NCI-H2107 treated with DMSO at 0.1 percent for 48 hours (cell line): ENCODE results near the gene IGSF21.

Experiments
- DNase-seq: peaks from one replicate; lab custom pipeline; 2025; ENCODE audit not compliant: unreplicated experiment; lab: John Stamatoyannopoulos, UW

The IGSF21 gene

DNA sequence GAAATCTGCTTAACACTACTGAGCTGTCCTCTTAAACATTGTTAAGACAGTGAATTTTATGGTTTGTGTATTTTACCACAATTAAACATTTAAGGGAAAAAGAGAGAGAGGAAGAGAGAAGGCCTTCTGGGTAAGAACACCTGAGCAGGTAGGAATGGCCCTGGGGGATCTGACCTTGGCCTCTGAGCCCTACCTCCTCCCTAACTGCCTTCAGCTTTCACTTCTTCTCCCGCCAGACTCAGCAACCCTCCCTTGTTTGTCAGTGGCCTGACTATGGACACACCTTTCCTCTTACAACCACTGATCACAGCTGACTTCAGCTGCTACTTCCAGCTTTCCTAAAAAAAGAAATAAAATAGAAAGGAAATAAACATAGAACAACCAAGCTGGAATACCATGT is 13.5 kb upstream of the IGSF21 start:
- DNase-seq: no peak

DNA sequence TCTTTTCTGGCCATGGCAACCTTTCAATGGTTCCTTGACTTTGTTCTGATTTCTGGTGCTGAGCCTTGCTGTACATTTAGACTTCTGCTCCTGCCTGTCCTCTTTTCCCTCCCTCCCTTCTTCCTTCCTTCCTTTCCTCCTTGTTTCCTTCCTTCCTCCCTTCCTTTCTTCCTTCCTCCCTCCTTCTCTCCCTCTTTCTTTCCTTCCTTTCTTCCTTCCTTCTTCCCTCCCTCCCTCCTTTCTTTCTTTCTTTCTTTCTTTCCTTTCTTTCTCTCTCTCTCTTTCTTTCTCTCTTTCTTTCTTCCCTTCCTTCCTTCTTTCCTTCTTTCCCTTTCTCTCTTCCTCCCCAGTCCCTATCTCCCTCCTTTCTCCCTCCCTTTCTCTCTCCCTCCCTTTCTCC is 10.4 kb upstream of the IGSF21 start:
- DNase-seq: no peak

- DNase-seq: no peak
These were observed 8.6 kb upstream of the IGSF21 start for GRCh38 chr1:18099026-18099425.

- DNase-seq: no peak
These were observed 7.5 kb upstream of the IGSF21 start for GRCh38 chr1:18100060-18100459.

- peak; percentile 73 for DNase-seq
These were observed 7.0 kb upstream of the IGSF21 start for GRCh38 chr1:18100491-18101063.

DNA sequence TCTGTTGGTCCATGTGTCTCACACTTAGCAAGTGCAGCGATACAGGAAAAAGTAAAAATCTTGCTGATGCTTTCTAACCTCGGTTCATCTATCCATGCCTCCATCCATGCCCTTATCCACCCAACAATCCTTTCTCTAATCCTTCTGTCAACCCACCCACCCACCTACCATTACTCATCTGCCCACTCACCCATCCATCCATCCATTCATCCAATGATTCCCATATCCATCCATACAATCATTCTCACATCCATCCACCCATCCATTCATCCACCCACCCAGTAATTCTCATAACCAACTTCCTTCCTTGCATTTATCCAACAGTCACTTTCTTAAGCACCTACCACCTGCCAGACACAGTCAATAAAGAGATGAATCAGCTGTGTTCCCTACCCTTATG is 6.1 kb upstream of the IGSF21 start:
- DNase-seq: no peak

DNA sequence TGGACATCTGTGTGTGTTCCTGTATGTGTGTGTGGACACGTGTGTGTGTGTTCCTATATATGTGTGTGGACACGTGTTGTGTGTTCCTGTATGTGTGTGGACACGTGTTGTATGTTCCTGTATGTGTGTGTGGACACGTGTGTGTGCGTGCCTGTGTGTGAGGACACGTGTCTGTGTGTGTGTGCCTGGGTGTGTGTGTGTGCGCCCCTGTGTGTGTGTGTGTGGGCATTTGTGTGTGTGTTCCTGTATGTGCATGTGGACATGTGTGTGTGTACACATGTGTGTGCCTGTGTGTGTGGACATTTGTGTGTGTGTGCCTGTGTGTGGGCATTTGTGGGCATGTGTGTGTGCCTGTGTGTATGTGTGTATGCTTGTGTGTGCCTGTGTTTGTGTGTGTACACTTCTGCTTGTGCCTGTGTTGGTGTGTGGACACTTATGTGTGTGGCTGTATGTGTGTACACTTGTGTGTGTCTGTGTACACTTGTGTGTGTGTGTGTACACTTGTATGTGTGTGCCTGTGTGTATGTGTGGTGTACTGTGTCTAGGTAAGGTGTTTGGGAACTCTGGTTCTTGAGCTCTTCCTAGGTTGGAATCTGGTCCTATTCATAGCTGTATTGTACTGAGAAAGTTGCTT is 3.7 kb upstream of the IGSF21 start:
- no peak for DNase-seq

DNA sequence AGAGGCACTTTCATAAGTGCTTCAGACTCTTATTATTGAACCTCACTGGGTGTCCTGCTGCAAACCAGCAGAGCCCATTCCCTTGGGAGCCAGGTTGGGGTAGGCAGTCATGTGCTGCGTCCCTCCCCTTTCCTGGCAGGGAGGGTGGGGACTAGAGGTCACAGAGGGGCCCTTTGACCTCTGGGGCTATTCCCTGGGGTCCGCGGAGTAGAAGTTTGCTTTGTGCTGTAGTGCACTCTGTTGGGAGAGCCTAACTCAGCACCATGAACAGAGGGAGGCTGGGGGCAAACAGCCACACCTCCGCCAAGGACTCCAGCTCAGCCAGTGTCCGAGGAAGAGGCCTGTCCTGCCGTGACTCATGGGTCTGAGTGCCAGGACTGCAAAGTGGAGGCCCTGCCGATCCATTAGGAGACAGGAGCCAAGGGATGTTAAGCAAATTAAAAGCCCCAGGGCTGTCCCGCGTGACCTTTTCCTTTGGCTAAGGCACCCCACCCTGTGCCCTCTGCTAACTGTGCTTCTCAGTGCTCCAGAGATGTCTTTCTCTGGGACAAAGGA is 3.0 kb upstream of the IGSF21 start:
- no peak for DNase-seq

DNA sequence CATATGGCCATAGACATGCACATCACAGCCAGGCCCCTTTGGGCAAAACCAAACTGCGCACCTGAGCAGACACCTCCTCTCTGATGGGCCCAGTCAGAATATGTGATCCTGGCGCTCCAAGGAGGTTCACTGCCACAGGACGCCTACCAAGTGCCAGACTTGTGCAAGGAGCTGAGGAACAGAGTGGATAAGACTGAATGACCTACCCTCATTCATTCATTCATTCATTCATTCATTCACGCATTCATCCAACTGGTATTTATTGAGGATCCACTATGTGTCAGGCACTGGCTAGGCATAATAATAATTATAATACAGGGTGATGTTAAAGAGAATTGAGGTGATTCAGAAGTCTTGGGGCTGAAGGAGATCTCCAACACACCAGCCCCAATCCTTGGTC is 2.4 kb upstream of the IGSF21 start:
- no peak for DNase-seq

- peak; percentile 33 for DNase-seq
These were observed 880 bp downstream of the IGSF21 start for GRCh38 chr1:18108299-18109057.

DNA sequence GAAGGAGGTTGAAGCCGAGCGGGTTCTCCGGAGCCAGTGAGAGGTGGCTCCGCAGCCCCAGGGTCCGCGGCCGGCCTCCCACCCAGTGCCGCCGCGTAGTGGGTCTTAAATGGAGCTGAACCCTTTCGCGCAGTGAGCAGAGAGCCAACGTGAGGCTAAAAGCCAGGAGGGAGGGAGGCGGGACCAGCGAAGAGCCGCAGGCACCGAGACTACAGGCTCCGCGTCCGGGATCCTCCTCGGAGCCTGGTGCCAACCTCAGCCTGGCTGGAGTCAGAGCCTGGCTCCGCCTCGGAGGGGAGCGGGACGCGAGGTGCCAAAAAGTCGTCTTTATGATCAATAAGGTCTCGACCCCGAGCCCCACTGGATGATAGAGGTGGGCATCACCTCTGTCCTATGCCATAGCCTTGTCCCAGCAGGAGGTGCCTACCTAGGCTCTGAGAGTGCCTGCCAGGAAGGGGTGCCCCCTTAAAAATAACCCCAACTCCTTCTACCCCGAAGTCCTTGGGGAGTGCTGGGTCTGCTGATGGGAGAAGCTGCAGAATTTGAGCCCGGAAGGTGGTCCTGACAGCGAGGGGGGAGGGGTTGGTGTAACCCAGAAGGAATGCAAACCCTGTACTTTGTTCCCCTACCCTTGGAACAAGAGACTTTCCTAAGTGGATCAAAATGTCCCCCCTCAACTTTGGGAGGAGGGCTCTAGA is 1.6 kb downstream of the IGSF21 start:
- DNase-seq: peak; percentile 56

DNA sequence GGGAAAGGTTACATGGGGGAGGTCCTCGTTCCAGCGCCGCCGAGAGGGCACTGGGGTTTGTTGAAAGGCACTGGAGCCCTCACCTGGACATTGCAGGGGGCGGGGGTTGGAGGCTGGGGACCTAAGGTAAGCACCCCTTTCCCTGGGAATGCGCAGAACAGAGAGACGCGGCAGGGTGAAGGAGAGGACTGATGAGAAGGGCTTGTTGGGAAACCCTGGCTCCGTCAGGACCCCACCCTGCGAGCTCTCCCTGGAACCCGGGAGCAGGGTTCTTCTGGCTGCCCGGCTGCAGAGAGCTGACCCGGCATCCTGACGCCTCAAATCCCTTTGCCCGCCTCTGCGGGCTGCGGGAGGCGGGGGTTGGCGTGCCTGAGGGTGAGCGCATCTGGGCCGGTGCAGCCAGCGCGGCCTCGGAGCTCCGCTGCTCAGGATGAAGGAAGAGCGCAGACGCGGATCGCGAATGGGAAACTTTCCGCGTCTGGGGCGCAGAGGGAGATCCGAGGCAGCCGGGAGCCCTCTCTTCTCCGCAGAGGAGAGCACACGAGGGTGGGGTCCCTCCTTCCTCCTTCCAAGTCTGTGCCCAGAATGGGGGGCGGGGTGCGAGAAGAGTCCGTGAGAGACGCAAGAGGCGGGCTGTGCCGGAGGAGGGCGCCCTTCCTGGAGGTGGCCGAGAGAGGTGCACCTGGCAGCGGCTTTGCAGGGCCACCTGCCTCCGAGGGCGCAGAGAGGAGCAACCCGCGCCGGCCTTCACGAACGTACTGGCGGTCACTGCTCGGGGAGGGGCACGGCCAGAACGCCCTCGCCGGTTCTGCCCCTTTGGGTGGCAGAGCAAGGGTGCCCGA is 2.4 kb downstream of the IGSF21 start:
- peak; percentile 37 for DNase-seq

GRCh38 chr1:18110598-18110939 is 3.0 kb downstream of the IGSF21 start:
- no peak for DNase-seq

DNA sequence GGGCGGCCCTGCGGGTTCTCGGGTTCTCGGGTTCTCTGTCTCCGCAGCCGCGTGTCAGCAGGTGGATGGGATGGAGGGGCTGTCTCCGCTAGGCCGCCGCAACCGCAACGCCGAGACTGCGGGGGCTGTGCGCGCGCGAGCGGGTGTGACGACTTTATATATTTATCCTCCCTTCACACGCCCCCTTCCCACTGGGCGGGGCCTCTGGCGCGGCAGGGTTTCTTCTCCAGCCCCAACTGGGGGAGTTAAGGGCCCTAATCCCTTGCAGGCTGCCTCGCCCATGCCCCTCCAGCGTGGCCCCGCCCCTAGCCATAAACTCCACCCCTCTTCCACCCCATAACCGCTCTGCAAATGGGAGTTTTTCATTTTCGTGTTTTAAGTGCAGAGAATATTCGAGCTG is 3.4 kb downstream of the IGSF21 start:
- no peak for DNase-seq

DNA sequence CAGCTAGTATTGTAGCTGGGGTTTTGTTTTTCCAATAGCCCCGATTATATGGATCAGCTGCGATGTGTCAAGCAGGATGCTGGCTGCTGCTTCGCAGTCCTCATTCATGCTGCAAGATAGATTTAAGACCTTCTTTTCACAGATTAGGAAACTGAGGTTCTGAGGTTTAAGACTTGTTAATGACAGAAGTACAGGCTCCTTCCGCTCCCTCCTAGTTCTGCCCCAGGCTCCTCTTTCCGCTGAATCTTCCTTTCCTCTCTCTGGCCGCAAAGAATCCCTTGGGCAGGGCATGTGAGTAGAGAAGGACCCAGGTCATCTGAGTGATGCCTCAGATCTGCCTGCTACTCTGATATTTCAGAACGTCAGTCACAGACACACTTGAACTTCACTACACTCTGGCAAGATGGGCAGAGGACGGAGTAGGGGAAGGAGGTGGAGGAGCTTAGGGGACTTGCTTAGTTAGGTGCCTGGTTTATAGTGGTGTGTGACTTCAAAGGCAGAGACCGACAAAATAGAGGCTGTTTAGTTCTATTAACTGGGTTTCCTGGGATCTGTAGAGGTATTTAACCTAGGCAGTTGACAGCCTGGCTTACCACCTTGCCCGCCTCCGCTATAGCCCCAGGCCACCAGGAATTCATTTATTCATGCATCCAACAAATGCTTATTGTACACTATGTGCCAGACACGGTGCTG is 4.2 kb downstream of the IGSF21 start:
- DNase-seq: no peak

- no peak for DNase-seq
These were observed 5.0 kb downstream of the IGSF21 start for GRCh38 chr1:18112611-18113010.

DNA sequence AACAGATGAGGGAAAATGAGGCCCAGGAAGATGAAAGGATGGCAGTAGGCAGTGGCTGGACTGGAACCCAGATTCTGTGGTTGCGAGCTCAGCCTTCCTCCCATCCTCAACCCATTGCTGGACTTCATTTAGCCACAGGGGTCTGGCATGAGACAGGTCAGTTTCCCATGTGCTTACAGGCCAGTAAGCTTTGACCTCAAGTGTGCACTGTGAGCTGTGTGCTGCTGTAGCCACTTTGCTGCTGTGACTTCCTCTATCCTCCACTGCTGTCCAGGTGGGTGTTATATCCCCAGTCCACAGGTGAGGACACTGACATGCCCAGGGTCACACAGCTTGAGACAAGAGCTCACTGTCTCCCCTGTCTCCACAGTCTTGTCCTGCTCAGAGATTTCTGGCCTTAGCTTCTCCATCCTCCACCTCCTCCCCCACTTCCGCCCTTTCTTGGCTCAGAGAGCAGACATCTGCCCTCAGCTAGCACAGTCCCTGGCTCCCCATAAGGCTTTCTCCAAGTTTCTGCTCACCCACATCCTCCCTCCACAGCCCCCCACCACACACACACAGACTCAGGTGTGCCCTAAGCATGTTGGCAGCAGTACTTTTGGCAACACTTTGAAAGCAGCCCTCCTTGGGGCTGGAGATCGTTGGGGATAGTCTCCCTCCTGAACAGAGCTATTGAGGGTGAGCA is 7.3 kb downstream of the IGSF21 start:
- no peak for DNase-seq

GRCh38 chr1:18116777-18117176 is 9.2 kb downstream of the IGSF21 start:
- no peak for DNase-seq

DNA sequence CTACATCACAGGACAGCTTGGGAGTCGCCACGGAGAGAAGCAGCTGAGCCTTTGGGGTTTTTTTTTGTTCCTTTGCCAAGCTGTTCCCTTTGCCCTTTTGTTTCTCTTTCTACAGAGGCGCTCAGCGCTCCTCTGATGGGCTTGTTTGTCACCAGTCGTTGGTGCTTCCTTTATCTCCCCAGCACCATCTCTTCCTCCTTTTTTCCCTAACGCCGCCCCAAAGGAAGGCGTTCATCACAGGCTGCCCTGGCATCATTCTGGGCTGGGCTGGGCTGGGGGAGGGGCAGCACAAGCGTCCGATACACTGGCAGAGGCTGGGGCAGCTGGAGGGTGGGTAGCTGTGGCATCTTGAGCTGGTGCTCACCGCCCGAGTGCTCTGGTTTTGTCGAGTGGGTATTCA is 10.5 kb downstream of the IGSF21 start:
- peak; percentile 94 for DNase-seq

DNA sequence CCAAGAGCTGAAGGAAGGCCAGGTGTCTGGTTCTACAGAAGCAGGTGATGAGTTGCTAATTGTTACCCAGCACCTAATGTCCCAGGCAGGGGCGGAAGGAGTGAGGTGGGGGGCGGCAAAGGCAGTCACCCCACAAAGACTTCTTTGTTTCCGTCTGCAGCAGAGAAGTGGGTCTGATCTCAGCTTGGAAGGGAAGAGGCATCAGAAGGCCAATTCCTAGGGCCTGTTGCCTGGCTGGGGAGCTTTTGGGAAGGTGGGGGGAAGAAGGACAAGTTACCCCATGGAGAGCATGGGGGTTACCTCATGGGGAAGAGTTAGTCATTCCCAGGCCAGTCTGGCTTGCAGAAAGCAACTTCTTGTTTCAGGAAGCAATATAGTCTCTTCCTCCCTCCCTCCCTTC is 10.9 kb downstream of the IGSF21 start:
- DNase-seq: no peak
